ENCODE measurements around the gene ADAP1. TPM values are rescaled to one million over a fixed set of nuclear protein-coding genes. Genes with fewer than 3 reads are reported as not detected.
"Not testable (repeated sequence)": the region's sequence is repeated elsewhere in the genome, so short reads cannot be mapped to it uniquely, and the experiment has no call there.

The ADAP1 gene
- total RNA-seq, 1 experiment from 2014 or later = 6.2 TPM

GRCh38 chr7:944744-945143 lies 9.7 kb downstream of the ADAP1 start:
- Histone ChIP-seq H3K14ac (ENCODE audit: insufficient read depth, low read length) (no peak overlapping the region), H2BK15ac (ENCODE audit: low read depth, low read length) (no peak overlapping the region), H2BK120ac (ENCODE audit: low read depth, low read length, poor library complexity, severe bottlenecking) (no peak overlapping the region), H3K18ac (ENCODE audit: insufficient read length, low read depth, low read length) (no peak overlapping the region), H2BK5ac (ENCODE audit: insufficient read length, low read length) (no peak overlapping the region), H3K79me1 (ENCODE audit: insufficient read depth, low read depth, low read length, poor library complexity, severe bottlenecking) (no peaks in the 10 kb centered on the region), H3K27me3 (ENCODE audit: insufficient read depth, low read length) (no peaks in the 10 kb centered on the region), H3K79me2 (ENCODE audit: insufficient read depth, low read length) (no peaks in the 10 kb centered on the region), H3K9me3 (ENCODE audit: control insufficient read depth, low read depth, low read length) (no peaks in the 10 kb centered on the region), H2AK5ac (ENCODE audit: insufficient read length, low read length) (no peak overlapping the region), H3K27ac (ENCODE audit: insufficient read length, low read depth, low read length) (no peak overlapping the region), H2BK20ac (ENCODE audit: low read depth, low read length, poor library complexity, severe bottlenecking) (no peak overlapping the region), H4K20me1 (ENCODE audit: control insufficient read depth, insufficient read depth, insufficient read length) (no peaks in the 10 kb centered on the region), H3T11ph (ENCODE audit: low read length) (no peak overlapping the region), H3K4ac (ENCODE audit: low read depth, low read length) (no peak overlapping the region; the same call in 1 of the 2 replicates), H4K8ac (replicated peaks; ENCODE audit: insufficient read length, low read depth, low read length) (no peak overlapping the region), H3K4me1 (ENCODE audit: insufficient read depth, low read length) (no peaks in the 10 kb centered on the region; the same call in 1 of the 2 replicates), H2BK12ac (ENCODE audit: insufficient read length, low read depth, low read length) (no peak overlapping the region), H3K4me2 (ENCODE audit: insufficient read depth, insufficient read length, low read length) (no peak overlapping the region), H3K23me2 (ENCODE audit: insufficient read length, low read depth, low read length, poor library complexity, severe bottlenecking) (no peaks in the 10 kb centered on the region), H4K91ac (ENCODE audit: insufficient read length, low read depth, low read length) (peak overlapping the region; percentile 46), H4K5ac (ENCODE audit: insufficient read length, low read depth, low read length) (no peak overlapping the region), H3K56ac (ENCODE audit: insufficient read length, low read depth, low read length) (no peak overlapping the region), H2AFZ (ENCODE audit: low read length) (no peak overlapping the region), H3K9ac (ENCODE audit: extremely low read depth, insufficient read length, low read length) (no peak overlapping the region), H3K23ac (ENCODE audit: insufficient read length, low read depth, low read length) (no peak overlapping the region)
- no peak for DNase-seq
- TF ChIP-seq CTCF (conservative IDR thresholded peaks at IDR 0.05) = no peak
- no peak overlapping the region for H3K4me3 Mint-ChIP-seq
- H3K9me3 Mint-ChIP-seq = peaks cover 3 to 4% of the 10 kb centered on the region in 2 experiments; a peak in 3 of 5 replicates
- WGBS (ENCODE audit: extremely low coverage, insufficient read length, low lambda C conversion rate) = no CpG with 5 or more reads among the region's 5 CpGs
- H3K4me1 Mint-ChIP-seq = peaks cover 7 to 13% of the 10 kb centered on the region in 2 experiments; a peak in 2 of 4 replicates
- peaks cover 15% of the 10 kb centered on the region for H3K27me3 Mint-ChIP-seq (ENCODE audit: low read depth)
- peak overlapping the region in 1 of 3 experiments; percentile 57; a peak in 1 of 7 replicates for H3K27ac Mint-ChIP-seq
- no peaks in the 10 kb centered on the region; a peak in 2 of 7 replicates for H3K36me3 Mint-ChIP-seq (ENCODE audit: insufficient read depth in 1 of 3, low read depth in 3 of 3)

- H3K56ac ChIP-seq (ENCODE audit: insufficient read length, low read depth, low read length); H2BK5ac ChIP-seq (ENCODE audit: insufficient read length, low read length); DNase-seq; H3K18ac ChIP-seq (ENCODE audit: insufficient read length, low read depth, low read length); H3K4ac ChIP-seq (ENCODE audit: low read depth, low read length); H3T11ph ChIP-seq (ENCODE audit: low read length); H2BK15ac ChIP-seq (ENCODE audit: low read depth, low read length); H3K27ac ChIP-seq (ENCODE audit: insufficient read length, low read depth, low read length); H2BK120ac ChIP-seq (ENCODE audit: low read depth, low read length, poor library complexity, severe bottlenecking); H2BK20ac ChIP-seq (ENCODE audit: low read depth, low read length, poor library complexity, severe bottlenecking); H2AK5ac ChIP-seq (ENCODE audit: insufficient read length, low read length); H2BK12ac ChIP-seq (ENCODE audit: insufficient read length, low read depth, low read length); H3K4me1 ChIP-seq (ENCODE audit: insufficient read depth, low read length); H3K4me2 ChIP-seq (ENCODE audit: insufficient read depth, insufficient read length, low read length); H4K5ac ChIP-seq (ENCODE audit: insufficient read length, low read depth, low read length); H3K9me3 ChIP-seq (ENCODE audit: control insufficient read depth, low read depth, low read length); H3K27ac Mint-ChIP-seq; H3K79me2 ChIP-seq (ENCODE audit: insufficient read depth, low read length); H4K91ac ChIP-seq (ENCODE audit: insufficient read length, low read depth, low read length); H4K8ac ChIP-seq (replicated peaks; ENCODE audit: insufficient read length, low read depth, low read length); H3K23me2 ChIP-seq (ENCODE audit: insufficient read length, low read depth, low read length, poor library complexity, severe bottlenecking); H3K9me3 Mint-ChIP-seq; H3K79me1 ChIP-seq (ENCODE audit: insufficient read depth, low read depth, low read length, poor library complexity, severe bottlenecking); H3K4me1 Mint-ChIP-seq; H3K4me3 Mint-ChIP-seq; H3K14ac ChIP-seq (ENCODE audit: insufficient read depth, low read length); H2AFZ ChIP-seq (ENCODE audit: low read length); H3K23ac ChIP-seq (ENCODE audit: insufficient read length, low read depth, low read length); H4K20me1 ChIP-seq (ENCODE audit: control insufficient read depth, insufficient read depth, insufficient read length); H3K27me3 ChIP-seq (ENCODE audit: insufficient read depth, low read length); H3K36me3 Mint-ChIP-seq (ENCODE audit: insufficient read depth in 1 of 3, low read depth in 3 of 3); H3K9ac ChIP-seq (ENCODE audit: extremely low read depth, insufficient read length, low read length): not testable (repeated sequence)
- WGBS (ENCODE audit: extremely low coverage, insufficient read length, low lambda C conversion rate) = no CpG with 5 or more reads among the region's 4 CpGs
- H3K27me3 Mint-ChIP-seq (ENCODE audit: low read depth) = peaks cover 15% of the 10 kb centered on the region
These were observed 10.7 kb downstream of the ADAP1 start for GRCh38 chr7:943793-944192.

Measured in H9 (cell line).